GM21723 (cell line): ENCODE data around the gene MAST1.
"Not testable (repeated sequence)": the region's sequence is repeated elsewhere in the genome, so short reads cannot be mapped to it uniquely, and the experiment has no call there.

Source experiments
- ATAC-seq: cut with Tn5 transposase; IDR thresholded peaks from one replicate; pipeline ENCODE4 v1.9.1; 2021; ENCODE audit warnings: mild to moderate bottlenecking, moderate library complexity; ENCODE audit not compliant: unreplicated experiment

MAST1 gene

GRCh38 chr19:12800923-12801465, 37.3 kb upstream of the MAST1 start:
- ATAC-seq, result peak; percentile 9

- peak; percentile 49 for ATAC-seq
These were observed 36.6 kb upstream of the MAST1 start, which contains the start of the genes PRDX2 and THSD8 for GRCh38 chr19:12801466-12802266. PRDX2 (minus strand) TSS chr19:12801800; CDS start chr19:12801261, 539 bp downstream. THSD8 (plus strand) TSS chr19:12802069; CDS start chr19:12802072, 3 bp downstream.

- ATAC-seq, result no peak
These were observed 35.8 kb upstream of the MAST1 start for GRCh38 chr19:12802267-12803106.

GRCh38 chr19:12804051-12804450, 34.3 kb upstream of the MAST1 start:
- no peak for ATAC-seq

GRCh38 chr19:12806242-12807081, 31.9 kb upstream of the MAST1 start, which contains the start of gene RNASEH2A:
RNASEH2A (plus strand) TSS chr19:12806584; CDS start chr19:12806674, 90 bp downstream.
- ATAC-seq, result peak; percentile 64

- no peak for ATAC-seq
These were observed 23.2 kb upstream of the MAST1 start for GRCh38 chr19:12815088-12815487.

GRCh38 chr19:12817188-12817587, 21.1 kb upstream of the MAST1 start:
- ATAC-seq, result not testable (repeated sequence)

GRCh38 chr19:12817810-12818209, 20.5 kb upstream of the MAST1 start:
- not testable (repeated sequence) for ATAC-seq

- ATAC-seq, result no peak
These were observed 16.6 kb upstream of the MAST1 start for GRCh38 chr19:12821761-12822160.

GRCh38 chr19:12825254-12826131, 12.8 kb upstream of the MAST1 start:
- ATAC-seq, result no peak

- no peak for ATAC-seq
These were observed 9.8 kb upstream of the MAST1 start for GRCh38 chr19:12828494-12828893.

- no peak for ATAC-seq
These were observed 4.9 kb upstream of the MAST1 start for GRCh38 chr19:12833418-12833737.

- ATAC-seq, result no peak
These were observed 4.4 kb upstream of the MAST1 start for GRCh38 chr19:12833738-12834565.

GRCh38 chr19:12834566-12834943, 3.8 kb upstream of the MAST1 start, which contains the start of gene RTBDN:
RTBDN (minus strand) TSS chr19:12834579; CDS start chr19:12829979, 4,600 bp downstream.
- no peak for ATAC-seq

GRCh38 chr19:12834976-12835757, 3.1 kb upstream of the MAST1 start:
- ATAC-seq, result no peak

- ATAC-seq, result no peak
These were observed 1.8 kb upstream of the MAST1 start for GRCh38 chr19:12836529-12836863.

GRCh38 chr19:12837225-12837624, 1.1 kb upstream of the MAST1 start:
- ATAC-seq, result no peak
